ENCODE results near the gene LDLRAP1.

The LDLRAP1 gene

DNA sequence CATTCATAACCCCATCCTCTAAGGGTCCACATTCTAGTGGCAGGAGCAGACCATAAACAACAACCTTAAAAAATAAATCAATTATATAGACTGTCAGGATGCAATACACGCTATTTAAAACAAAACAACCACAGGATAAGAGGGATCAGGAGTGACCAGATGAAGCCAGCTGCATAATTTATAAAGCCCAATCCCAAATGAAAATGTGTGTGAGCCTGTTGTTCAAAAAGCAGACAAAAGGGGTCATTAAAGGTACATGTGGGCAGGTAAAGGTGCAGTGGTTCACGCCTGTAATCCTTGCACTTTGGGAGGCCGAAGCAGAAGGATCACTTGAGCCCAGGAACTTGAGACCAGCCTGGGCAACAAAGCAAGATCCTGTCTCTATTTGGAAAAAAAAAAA lies 10.4 kb upstream of the LDLRAP1 start:
- H3K9me3 ChIP-seq: no peaks in the 10 kb centered on the region
- H3K4me1 ChIP-seq: no peaks in the 10 kb centered on the region
- TF ChIP-seq, protein P1, sequence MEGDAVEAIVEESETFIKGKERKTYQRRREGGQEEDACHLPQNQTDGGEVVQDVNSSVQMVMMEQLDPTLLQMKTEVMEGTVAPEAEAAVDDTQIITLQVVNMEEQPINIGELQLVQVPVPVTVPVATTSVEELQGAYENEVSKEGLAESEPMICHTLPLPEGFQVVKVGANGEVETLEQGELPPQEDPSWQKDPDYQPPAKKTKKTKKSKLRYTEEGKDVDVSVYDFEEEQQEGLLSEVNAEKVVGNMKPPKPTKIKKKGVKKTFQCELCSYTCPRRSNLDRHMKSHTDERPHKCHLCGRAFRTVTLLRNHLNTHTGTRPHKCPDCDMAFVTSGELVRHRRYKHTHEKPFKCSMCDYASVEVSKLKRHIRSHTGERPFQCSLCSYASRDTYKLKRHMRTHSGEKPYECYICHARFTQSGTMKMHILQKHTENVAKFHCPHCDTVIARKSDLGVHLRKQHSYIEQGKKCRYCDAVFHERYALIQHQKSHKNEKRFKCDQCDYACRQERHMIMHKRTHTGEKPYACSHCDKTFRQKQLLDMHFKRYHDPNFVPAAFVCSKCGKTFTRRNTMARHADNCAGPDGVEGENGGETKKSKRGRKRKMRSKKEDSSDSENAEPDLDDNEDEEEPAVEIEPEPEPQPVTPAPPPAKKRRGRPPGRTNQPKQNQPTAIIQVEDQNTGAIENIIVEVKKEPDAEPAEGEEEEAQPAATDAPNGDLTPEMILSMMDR (IDR thresholded peaks at IDR 0.05; ENCODE audit: low read depth, low read length): no peak
- no peaks in the 10 kb centered on the region for H3K36me3 ChIP-seq
- no peak for DNase-seq
- H3K27me3 ChIP-seq: no peaks in the 10 kb centered on the region
- no peak overlapping the region for H3K4me3 ChIP-seq (ENCODE audit: low read depth, low read length)

DNA sequence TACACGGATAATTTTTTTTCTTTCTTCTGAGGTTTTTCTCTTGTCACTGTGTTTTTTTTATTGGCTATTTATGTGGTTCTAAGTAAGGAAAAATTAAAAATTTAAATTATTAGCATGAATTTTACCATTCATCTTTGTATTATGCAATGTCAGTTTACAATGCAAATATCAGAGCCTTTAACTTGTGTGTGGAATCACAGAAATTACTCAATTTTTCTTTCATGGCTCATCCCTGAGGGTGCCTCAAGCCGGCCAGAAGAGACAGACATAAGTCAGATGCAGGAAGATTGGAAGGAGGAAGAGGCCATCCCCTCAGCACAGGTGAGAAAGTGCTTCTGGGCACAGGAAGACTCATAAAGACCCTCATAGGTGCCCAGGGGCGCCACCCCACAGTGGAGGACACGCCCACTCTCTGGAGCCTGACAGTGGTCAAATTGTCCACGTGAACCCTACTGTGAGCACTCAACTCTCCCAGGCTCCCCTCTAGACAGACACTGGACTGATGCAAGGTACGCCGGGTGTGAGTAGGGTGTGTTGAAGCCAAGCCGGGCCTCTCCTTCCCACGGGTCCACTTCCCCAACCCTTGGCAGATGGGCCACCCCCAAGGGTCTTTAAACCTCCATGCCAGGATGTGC lies 9.5 kb upstream of the LDLRAP1 start:
- Histone ChIP-seq H3K4me3 (ENCODE audit: low read depth, low read length) (no peak overlapping the region), H3K9me3 (no peaks in the 10 kb centered on the region), H3K27me3 (no peaks in the 10 kb centered on the region), H3K4me1 (no peaks in the 10 kb centered on the region), H3K36me3 (no peaks in the 10 kb centered on the region)
- TF ChIP-seq, protein P1 (IDR thresholded peaks at IDR 0.05; ENCODE audit: low read depth, low read length): no peak
- DNase-seq: no peak

DNA sequence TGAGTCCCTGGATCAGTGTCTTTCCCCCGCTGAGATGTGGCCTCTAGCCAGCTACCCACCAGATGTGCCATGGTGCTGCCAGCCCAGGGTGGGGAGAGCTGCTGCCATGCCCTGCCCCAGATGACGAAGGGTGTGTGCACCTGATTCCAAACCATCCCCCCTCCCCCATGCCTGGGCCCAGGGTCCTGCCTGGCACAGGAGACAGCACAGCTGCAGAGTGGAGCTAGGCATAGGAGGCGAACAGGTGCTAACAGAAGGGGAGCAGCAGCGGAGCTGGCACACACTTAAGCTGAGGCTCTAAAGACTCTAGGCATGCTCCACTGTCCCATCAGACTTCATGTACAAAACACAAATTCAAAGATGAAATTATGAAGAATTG lies 9.0 kb upstream of the LDLRAP1 start:
- TF ChIP-seq, protein P1 (IDR thresholded peaks at IDR 0.05; ENCODE audit: low read depth, low read length): no peak
- Histone ChIP-seq H3K36me3 (no peaks in the 10 kb centered on the region), H3K9me3 (no peaks in the 10 kb centered on the region), H3K27me3 (no peaks in the 10 kb centered on the region), H3K4me1 (no peaks in the 10 kb centered on the region), H3K4me3 (ENCODE audit: low read depth, low read length) (no peak overlapping the region)
- no peak for DNase-seq

DNA sequence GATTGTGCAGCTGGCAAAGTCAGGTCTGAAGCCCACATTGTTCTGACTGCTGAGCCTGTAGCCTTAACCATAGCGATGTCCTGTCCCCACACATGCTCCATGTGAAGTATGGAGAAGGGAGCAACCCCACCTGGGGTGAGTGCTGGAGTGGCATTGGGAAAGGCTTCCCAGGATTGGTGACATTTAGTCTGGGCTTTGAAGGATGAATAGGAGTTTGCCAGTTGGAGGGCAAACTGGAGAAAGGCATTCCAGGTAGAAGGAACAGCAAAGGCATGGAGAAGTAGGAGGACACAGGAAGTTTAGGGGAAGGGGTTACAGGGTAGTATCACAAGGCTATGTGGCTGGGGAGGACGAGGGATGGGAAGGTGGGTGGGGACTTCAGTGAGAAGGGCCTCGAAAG lies 7.3 kb upstream of the LDLRAP1 start:
- H3K9me3 ChIP-seq: no peaks in the 10 kb centered on the region
- TF ChIP-seq, protein P1 (IDR thresholded peaks at IDR 0.05; ENCODE audit: low read depth, low read length): no peak
- no peak for DNase-seq
- H3K36me3 ChIP-seq: no peaks in the 10 kb centered on the region
- H3K4me1 ChIP-seq: no peaks in the 10 kb centered on the region
- H3K4me3 ChIP-seq (ENCODE audit: low read depth, low read length): no peak overlapping the region
- no peaks in the 10 kb centered on the region for H3K27me3 ChIP-seq

DNA sequence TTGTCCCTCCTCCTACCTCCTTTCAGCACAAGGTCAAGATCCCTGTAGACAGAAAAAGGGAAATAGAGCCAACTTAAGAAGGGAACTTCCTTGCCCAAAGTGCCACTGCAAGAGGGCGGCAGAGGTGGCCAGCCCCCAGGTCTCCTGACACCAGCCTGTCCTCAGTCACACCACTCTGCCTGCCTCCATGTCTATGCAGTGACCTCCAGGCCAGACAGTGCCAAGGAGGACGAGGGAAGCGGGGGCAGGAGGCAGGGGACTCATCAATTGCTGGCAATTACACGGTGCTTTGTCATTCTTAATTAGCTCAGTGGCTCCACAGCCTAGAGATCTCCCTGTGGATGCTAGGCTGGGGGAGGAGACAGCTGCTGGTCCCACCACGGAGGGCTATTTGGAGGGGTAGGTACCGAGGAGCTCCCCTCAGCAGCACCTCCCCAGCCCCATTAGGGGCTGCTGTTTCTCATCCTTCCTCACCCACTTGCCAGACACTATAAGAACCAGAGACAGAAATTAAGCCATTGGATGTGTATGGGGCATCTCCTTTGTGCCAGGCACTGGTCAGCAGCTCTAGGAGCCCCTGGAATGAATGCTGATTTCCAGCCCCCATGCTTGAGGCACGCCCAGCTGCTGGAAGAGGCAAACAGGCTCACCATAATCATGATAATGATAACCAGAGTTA lies 6.1 kb upstream of the LDLRAP1 start:
- DNase-seq: no peak
- no peaks in the 10 kb centered on the region for H3K9me3 ChIP-seq
- no peaks in the 10 kb centered on the region for H3K4me1 ChIP-seq
- H3K27me3 ChIP-seq: no peaks in the 10 kb centered on the region
- H3K36me3 ChIP-seq: no peaks in the 10 kb centered on the region
- no peak overlapping the region for H3K4me3 ChIP-seq (ENCODE audit: low read depth, low read length)
- TF ChIP-seq, protein P1 (IDR thresholded peaks at IDR 0.05; ENCODE audit: low read depth, low read length): no peak

DNA sequence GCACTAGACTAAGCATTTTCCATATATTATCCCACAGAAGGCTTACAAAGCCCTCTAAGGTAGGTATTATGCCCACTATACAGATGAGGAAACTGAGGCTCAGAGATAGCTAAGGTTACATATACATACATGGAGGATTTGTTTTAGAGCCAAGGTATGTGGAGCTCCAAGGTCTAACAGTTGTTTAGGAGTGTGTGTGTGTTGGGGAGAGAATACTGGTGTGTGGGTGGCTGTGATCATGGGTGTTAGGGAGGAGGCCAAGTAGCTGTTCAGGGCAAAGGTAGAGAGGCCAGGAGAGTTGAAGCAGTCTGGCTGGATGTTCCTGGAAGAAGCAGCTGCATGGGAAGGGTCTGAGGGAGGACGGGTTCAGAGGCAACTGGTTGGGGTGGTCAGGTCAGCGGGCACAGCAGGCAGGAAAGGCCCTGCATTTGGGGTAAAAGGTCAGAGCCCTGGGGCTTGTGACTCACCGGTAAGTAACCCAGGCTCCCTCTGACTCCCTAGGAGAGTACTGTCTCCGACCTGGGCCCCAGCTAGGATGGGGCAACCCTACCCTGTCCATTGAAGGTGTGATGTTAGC lies 5.1 kb upstream of the LDLRAP1 start:
- Histone ChIP-seq H3K36me3 (no peaks in the 10 kb centered on the region), H3K27me3 (no peaks in the 10 kb centered on the region), H3K4me1 (no peaks in the 10 kb centered on the region), H3K4me3 (ENCODE audit: low read depth, low read length) (no peak overlapping the region), H3K9me3 (no peaks in the 10 kb centered on the region)
- TF ChIP-seq, protein P1 (IDR thresholded peaks at IDR 0.05; ENCODE audit: low read depth, low read length): no peak
- no peak for DNase-seq
